Measurements from ENCODE around the gene PLAAT3.
"Not testable (repeated sequence)": the region's sequence is repeated elsewhere in the genome, so short reads cannot be mapped to it uniquely, and the experiment has no call there.

The PLAAT3 gene

GRCh38 chr11:63528729-63529278 lies 85.4 kb downstream of the PLAAT3 start:
- in situ Hi-C loops (cut with MboI; ENCODE audit: low pct_unique_long_range_greater_than_20kb, low sequenced_read_pairs): not testable (repeated sequence)

DNA sequence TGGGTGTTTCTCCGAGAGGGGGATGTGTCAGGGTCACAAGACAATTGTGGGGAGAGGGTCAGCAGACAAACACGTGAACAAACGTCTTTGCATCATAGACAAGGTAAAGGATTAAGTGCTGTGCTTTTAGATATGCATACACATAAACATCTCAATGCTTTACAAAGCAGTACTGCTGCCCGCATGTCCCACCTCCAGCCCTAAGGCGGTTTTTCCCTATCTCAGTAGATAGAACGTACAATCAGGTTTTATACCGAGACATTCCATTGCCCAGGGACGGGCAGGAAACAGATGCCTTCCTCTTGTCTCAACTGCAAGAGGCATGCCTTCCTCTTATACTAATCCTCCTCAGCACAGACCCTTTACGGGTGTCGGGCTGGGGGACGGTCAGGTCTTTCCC lies 86.1 kb downstream of the PLAAT3 start:
- in situ Hi-C loops (cut with MboI; ENCODE audit: low pct_unique_long_range_greater_than_20kb, low sequenced_read_pairs); DNase-seq: not testable (repeated sequence)

More at GRCh38 chr11:63528729-63529278, 85.4 kb downstream of the PLAAT3 start:
- DNase-seq: not testable (repeated sequence)

DNA sequence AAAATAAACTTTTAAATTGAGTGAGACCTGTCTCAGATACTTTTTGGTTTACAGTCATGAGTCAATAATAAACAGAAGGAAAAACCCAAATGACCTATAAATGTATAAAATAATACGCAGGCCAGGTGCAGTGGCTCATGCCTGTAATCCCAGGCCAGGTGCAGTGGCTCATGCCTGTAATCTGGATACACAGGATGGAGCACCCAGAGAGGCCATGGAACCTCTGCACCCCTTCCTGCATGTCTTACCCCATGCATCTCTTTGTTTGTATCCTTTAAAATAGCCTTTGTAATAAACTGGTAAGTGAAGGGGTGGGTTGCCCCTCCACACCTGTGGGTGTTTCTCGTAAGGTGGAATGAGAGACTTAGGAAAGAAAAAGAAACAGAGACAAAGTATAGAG lies 86.6 kb downstream of the PLAAT3 start:
- in situ Hi-C loops (cut with MboI; ENCODE audit: low pct_unique_long_range_greater_than_20kb, low sequenced_read_pairs): no loop called here
- DNase-seq: no peak

Measured in KBM-7 (cell line).